AG09319 (cell line): ENCODE results near the gene CHD5.

ENCODE experiments used
- DNase-seq: peaks from one replicate; pipeline ENCODE4 v3.0.0-alpha.2; 2010; ENCODE audit warnings: low read depth; ENCODE audit errors: extremely low read depth
- CTCF ChIP-seq: IDR thresholded peaks from 2 replicates; pipeline ENCODE4 v1.5.1; 2011; ENCODE audit warnings: low read depth, mild to moderate bottlenecking, inconsistent platforms, low read length, moderate library complexity

CHD5 gene

GRCh38 chr1:6166221-6166620, 13.9 kb downstream of the CHD5 start:
- no peak for TF ChIP-seq CTCF
- DNase-seq, result no peak

GRCh38 chr1:6165441-6165985, 14.6 kb downstream of the CHD5 start:
- no peak for TF ChIP-seq CTCF
- DNase-seq, result no peak

- TF ChIP-seq CTCF, result no peak
- no peak for DNase-seq
Measured at GRCh38 chr1:6165027-6165426, 15.1 kb downstream of the CHD5 start.

- DNase-seq, result no peak
- TF ChIP-seq CTCF, result no peak
Measured at GRCh38 chr1:6163973-6164617, 16.0 kb downstream of the CHD5 start.

- no peak for DNase-seq
- no peak for TF ChIP-seq CTCF
Measured at GRCh38 chr1:6163191-6163972, 16.7 kb downstream of the CHD5 start.

- DNase-seq, result no peak
- no peak for TF ChIP-seq CTCF
Measured at GRCh38 chr1:6162773-6163172, 17.3 kb downstream of the CHD5 start.

GRCh38 chr1:6162341-6162740, 17.8 kb downstream of the CHD5 start:
- no peak for TF ChIP-seq CTCF
- no peak for DNase-seq
